WERI-Rb-1 (cell line): ENCODE data around the gene NDUFV1.

Experiments
- DNase-seq: peaks from one replicate; pipeline ENCODE4 v3.0.0-alpha.2; 2020
- H3K27ac ChIP-seq: fragments of 250-450 bp; sonication (Bioruptor Pico); 2 replicates; pipeline ENCODE4 v1.5.1; 2020; ENCODE audit warnings: mild to moderate bottlenecking, moderate library complexity
- H3K27me3 ChIP-seq: fragments of 250-450 bp; sonication (Bioruptor Pico); 2 replicates; pipeline ENCODE4 v1.5.1; 2021; ENCODE audit warnings: mild to moderate bottlenecking, low read depth, moderate library complexity; ENCODE audit not compliant: insufficient read depth, severe bottlenecking
- H3K36me3 ChIP-seq: fragments of 250-450 bp; sonication (Bioruptor Pico); 2 replicates; pipeline ENCODE4 v1.5.1; 2020; ENCODE audit warnings: mild to moderate bottlenecking, moderate library complexity
- H3K4me3 ChIP-seq: 2 replicates; pipeline ENCODE4 v1.5.1; 2011; ENCODE audit warnings: low read depth, mild to moderate bottlenecking, control low read depth, low read length
- H3K9me3 ChIP-seq: fragments of 250-450 bp; sonication (Bioruptor Pico); 2 replicates; pipeline ENCODE4 v1.5.1; 2021; ENCODE audit warnings: mild to moderate bottlenecking, moderate library complexity; ENCODE audit not compliant: severe bottlenecking
- CTCF ChIP-seq: IDR thresholded peaks from 2 replicates; pipeline ENCODE4 v1.5.1; 2011; ENCODE audit warnings: low read depth, mild to moderate bottlenecking, control low read depth, inconsistent platforms, low read length

Gene NDUFV1

GRCh38 chr11:67646535-67647336 lies 40.0 kb downstream of the NDUFV1 start:
- no peaks in the 10 kb centered on the region for H3K27me3 ChIP-seq
- no peak overlapping the region for H3K4me3 ChIP-seq
- H3K9me3 ChIP-seq = peaks cover 3% of the 10 kb centered on the region
- H3K27ac ChIP-seq = no peak overlapping the region
- H3K36me3 ChIP-seq = no peaks in the 10 kb centered on the region
- no peak for TF ChIP-seq CTCF
- DNase-seq = no peak

- DNase-seq = no peak
- Histone ChIP-seq H3K27ac (no peak overlapping the region), H3K9me3 (peaks cover 3% of the 10 kb centered on the region), H3K36me3 (no peaks in the 10 kb centered on the region), H3K4me3 (no peak overlapping the region), H3K27me3 (no peaks in the 10 kb centered on the region)
- TF ChIP-seq CTCF = no peak
Observed at GRCh38 chr11:67647471-67647870, 40.7 kb downstream of the NDUFV1 start.

GRCh38 chr11:67648140-67648795 lies 41.5 kb downstream of the NDUFV1 start:
- Histone ChIP-seq H3K9me3 (peaks cover 3% of the 10 kb centered on the region), H3K36me3 (no peaks in the 10 kb centered on the region), H3K27me3 (no peaks in the 10 kb centered on the region), H3K4me3 (no peak overlapping the region), H3K27ac (no peak overlapping the region)
- TF ChIP-seq CTCF = peak; percentile 80
- peak; percentile 69 for DNase-seq

- DNase-seq = no peak
- TF ChIP-seq CTCF = no peak
- Histone ChIP-seq H3K27ac (no peak overlapping the region), H3K4me3 (no peak overlapping the region), H3K36me3 (no peaks in the 10 kb centered on the region), H3K9me3 (no peaks in the 10 kb centered on the region), H3K27me3 (no peaks in the 10 kb centered on the region)
Observed at GRCh38 chr11:67648796-67649613, 42.3 kb downstream of the NDUFV1 start.

GRCh38 chr11:67649634-67650510 lies 43.1 kb downstream of the NDUFV1 start:
- no peaks in the 10 kb centered on the region for H3K36me3 ChIP-seq
- H3K27me3 ChIP-seq = no peaks in the 10 kb centered on the region
- no peak for TF ChIP-seq CTCF
- H3K4me3 ChIP-seq = peak overlapping the region; percentile 42
- no peaks in the 10 kb centered on the region for H3K9me3 ChIP-seq
- DNase-seq = peak; percentile 57
- H3K27ac ChIP-seq = no peak overlapping the region
